ENCODE data around the gene CFAP90.

GRCh38 chr5:7851240-7851592 is 283 bp upstream of the CFAP90 start:
- no peak for TF ChIP-seq CTCF (IDR thresholded peaks at IDR 0.05; ENCODE audit: extremely low read depth in 1 of 2, insufficient read depth in 1 of 2, low read depth in 1 of 2, low read length in 2 of 2)
- TF ChIP-seq EZH2 (IDR thresholded peaks at IDR 0.05; ENCODE audit: borderline replicate concordance, low read depth, low read length, severe bottlenecking): no peak

Data from endothelial cell of umbilical vein (primary cell).